ENCODE measurements around the gene TUBGCP3. TPM values are rescaled to one million over a fixed set of nuclear protein-coding genes. Genes with fewer than 3 reads are reported as not detected.
A peak's percentile ranks its signal among the peaks of the same experiment; 100 is the strongest.

The TUBGCP3 gene
- total RNA-seq, 2 experiments from 2014 or later: 41.5 to 43.2 TPM

GRCh38 chr13:112623051-112623711 lies 35.2 kb upstream of the TUBGCP3 start:
- H3K9me3 Mint-ChIP-seq: no peaks in the 10 kb centered on the region
- H3K27me3 Mint-ChIP-seq: peaks cover 1% of the 10 kb centered on the region
- no peak for DNase-seq
- H3K36me3 Mint-ChIP-seq: no peaks in the 10 kb centered on the region
- no peak overlapping the region for H3K27ac Mint-ChIP-seq
- no peak overlapping the region for H3K4me3 Mint-ChIP-seq
- no peaks in the 10 kb centered on the region for H3K4me1 Mint-ChIP-seq

DNA sequence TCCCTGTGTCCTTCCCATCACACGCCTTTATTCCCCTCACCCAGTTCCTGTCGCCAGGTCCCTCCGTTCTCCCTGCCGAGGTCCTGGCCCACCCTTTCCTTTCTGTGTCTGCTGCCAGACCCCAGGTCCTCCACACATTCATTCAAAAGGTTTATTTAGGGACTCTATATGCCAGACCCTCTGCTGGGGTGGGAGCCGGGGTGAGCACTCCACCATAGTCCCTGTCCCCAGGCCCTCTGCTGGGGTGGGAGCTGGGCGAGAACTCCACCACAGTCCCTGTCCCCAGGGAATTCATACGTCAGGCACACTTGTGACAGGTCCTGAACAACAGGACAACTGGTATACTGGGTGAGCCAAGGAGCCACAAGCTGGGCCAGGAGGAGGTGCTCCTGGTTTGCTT lies 34.4 kb upstream of the TUBGCP3 start:
- Mint-ChIP-seq H3K4me3 (no peak overlapping the region), H3K27me3 (peaks cover 5% of the 10 kb centered on the region), H3K36me3 (no peaks in the 10 kb centered on the region), H3K4me1 (no peaks in the 10 kb centered on the region), H3K27ac (no peak overlapping the region), H3K9me3 (no peaks in the 10 kb centered on the region)
- DNase-seq: no peak

GRCh38 chr13:112619730-112620631 lies 32.0 kb upstream of the TUBGCP3 start:
- DNase-seq: peak; percentile 23
- H3K9me3 Mint-ChIP-seq: no peaks in the 10 kb centered on the region
- H3K4me3 Mint-ChIP-seq: peak overlapping the region; percentile 6
- peaks cover 2% of the 10 kb centered on the region for H3K4me1 Mint-ChIP-seq
- H3K27me3 Mint-ChIP-seq: peaks cover 15% of the 10 kb centered on the region
- no peak overlapping the region for H3K27ac Mint-ChIP-seq
- no peaks in the 10 kb centered on the region for H3K36me3 Mint-ChIP-seq

- H3K4me1 Mint-ChIP-seq: peaks cover 2% of the 10 kb centered on the region
- no peaks in the 10 kb centered on the region for H3K36me3 Mint-ChIP-seq
- no peak overlapping the region for H3K27ac Mint-ChIP-seq
- H3K9me3 Mint-ChIP-seq: no peaks in the 10 kb centered on the region
- no peak for DNase-seq
- no peak overlapping the region for H3K4me3 Mint-ChIP-seq
- H3K27me3 Mint-ChIP-seq: peaks cover 25% of the 10 kb centered on the region
Measured at GRCh38 chr13:112618501-112618900, 30.5 kb upstream of the TUBGCP3 start.

DNA sequence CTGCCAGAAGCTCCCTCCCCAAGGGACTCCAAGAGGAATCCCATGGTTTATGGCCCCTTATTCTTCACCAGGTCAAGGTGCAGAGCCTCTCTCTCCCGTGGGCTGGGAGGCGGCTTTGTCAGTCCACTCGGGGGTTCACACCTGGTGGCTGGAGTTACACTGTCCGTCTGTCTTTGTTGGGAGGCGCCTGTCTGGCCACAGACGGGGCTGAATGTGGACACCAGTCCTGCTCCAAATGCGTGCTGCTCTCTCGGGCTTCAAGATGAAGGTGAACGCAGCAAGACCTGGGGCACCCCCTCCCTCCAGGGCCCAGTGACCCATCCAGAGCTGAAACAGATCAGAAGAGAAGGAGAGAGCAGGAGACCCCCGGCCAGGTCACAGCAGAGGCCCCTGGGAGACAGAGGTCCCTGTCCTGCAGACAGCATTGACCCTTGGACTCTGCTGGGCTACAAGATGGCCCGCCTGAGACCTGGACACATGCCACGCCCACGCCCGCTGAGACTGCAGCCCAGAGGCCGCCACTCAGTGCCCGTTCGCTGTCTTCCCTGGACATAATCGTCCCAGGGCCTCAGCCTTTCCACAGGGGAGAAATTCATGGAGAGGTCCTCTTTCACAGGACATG lies 29.9 kb upstream of the TUBGCP3 start:
- Mint-ChIP-seq H3K4me3 (no peak overlapping the region), H3K9me3 (no peaks in the 10 kb centered on the region), H3K4me1 (peaks cover 2% of the 10 kb centered on the region), H3K27me3 (peaks cover 25% of the 10 kb centered on the region), H3K36me3 (no peaks in the 10 kb centered on the region), H3K27ac (no peak overlapping the region)
- DNase-seq: no peak

DNA sequence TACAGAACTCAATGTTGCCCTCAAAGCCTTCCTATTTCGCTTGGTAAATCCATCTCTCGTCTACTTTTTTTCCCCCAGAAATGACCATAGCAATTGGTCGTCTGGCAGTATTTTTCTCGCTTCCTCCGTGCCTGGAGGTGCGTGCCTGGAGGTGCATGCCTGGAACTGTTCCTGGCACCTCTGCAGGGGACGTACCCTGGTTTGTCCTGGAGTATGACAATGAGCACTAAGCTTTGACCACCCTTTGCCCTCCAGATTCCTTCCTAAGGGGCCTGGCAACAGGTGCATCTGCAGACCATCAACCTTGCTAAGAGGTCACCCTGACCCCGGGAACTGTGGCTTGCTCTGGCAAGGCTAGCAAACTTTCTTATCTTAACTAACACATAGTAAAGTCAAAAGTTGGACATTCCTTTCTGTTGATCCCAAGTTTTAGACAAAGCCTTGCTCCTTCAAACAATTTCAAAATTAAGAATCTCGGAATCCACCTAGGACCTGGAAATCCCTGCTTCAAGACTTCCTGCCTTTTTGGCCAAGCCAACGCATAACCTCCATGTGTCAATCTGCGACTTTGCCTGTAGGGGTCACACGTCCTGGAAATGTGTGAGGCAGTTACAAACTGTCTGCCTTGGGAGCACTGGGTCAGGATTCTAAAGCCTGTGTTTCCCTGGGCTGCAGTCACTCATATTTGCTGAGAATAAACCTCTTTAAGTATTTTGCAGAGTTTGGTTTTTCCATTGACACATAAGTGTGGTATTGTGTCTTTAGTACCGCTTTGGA lies 28.8 kb upstream of the TUBGCP3 start:
- Mint-ChIP-seq H3K9me3 (no peaks in the 10 kb centered on the region), H3K4me3 (no peak overlapping the region), H3K27me3 (peaks cover 32% of the 10 kb centered on the region), H3K4me1 (peaks cover 2% of the 10 kb centered on the region), H3K36me3 (no peaks in the 10 kb centered on the region), H3K27ac (no peak overlapping the region)
- DNase-seq: no peak

DNA sequence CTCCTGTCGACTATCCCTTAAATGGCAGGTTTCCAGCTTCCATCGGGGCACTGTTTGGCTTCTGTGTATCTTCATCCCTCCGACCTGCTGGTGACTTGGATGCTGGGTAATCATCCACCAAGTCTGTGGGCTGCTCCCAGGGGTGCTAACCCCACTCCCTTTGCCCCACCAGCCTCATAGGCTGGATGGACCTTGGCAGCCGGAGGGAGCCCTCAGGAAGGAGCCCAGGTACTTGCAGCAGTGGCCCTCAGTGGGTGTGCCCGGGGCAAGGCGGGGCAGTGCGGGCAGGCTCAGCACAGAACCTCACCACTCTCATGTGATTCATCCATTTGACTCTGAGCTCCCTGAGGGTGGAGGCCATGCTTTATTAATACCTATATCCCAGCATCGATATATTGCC lies 27.4 kb upstream of the TUBGCP3 start:
- Mint-ChIP-seq H3K27me3 (peaks cover 42% of the 10 kb centered on the region), H3K9me3 (no peaks in the 10 kb centered on the region), H3K4me3 (no peak overlapping the region), H3K27ac (no peak overlapping the region), H3K4me1 (peaks cover 2% of the 10 kb centered on the region), H3K36me3 (no peaks in the 10 kb centered on the region)
- DNase-seq: no peak

- no peak overlapping the region for H3K27ac Mint-ChIP-seq
- H3K4me3 Mint-ChIP-seq: no peak overlapping the region
- DNase-seq: no peak
- H3K4me1 Mint-ChIP-seq: peaks cover 2% of the 10 kb centered on the region
- no peaks in the 10 kb centered on the region for H3K9me3 Mint-ChIP-seq
- no peaks in the 10 kb centered on the region for H3K36me3 Mint-ChIP-seq
- peaks cover 47% of the 10 kb centered on the region for H3K27me3 Mint-ChIP-seq
Measured at GRCh38 chr13:112614835-112615234, 26.9 kb upstream of the TUBGCP3 start.

DNA sequence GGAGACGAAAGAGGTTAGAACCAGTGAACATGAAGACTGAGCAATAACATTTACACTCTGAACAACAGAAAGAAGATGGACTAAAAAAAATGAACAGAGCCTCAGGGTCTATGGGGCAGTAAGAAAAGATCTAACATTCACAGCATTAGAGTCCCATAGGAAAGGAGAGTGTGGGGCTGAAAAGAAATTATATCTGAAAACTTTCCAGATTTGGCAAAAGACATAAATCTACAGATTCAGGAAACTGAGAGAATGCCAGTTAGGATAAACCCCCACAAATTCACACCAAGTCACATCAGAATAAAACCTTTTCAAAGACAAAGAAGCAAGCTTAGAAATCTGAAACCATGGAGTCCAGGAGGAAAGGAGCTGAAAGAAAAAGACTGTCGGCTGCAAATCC lies 20.3 kb upstream of the TUBGCP3 start:
- no peak overlapping the region for H3K27ac Mint-ChIP-seq
- H3K4me1 Mint-ChIP-seq: peaks cover 9% of the 10 kb centered on the region
- no peak for DNase-seq
- H3K27me3 Mint-ChIP-seq: peaks cover 51% of the 10 kb centered on the region
- H3K36me3 Mint-ChIP-seq: no peaks in the 10 kb centered on the region
- H3K4me3 Mint-ChIP-seq: no peak overlapping the region
- H3K9me3 Mint-ChIP-seq: no peaks in the 10 kb centered on the region

DNA sequence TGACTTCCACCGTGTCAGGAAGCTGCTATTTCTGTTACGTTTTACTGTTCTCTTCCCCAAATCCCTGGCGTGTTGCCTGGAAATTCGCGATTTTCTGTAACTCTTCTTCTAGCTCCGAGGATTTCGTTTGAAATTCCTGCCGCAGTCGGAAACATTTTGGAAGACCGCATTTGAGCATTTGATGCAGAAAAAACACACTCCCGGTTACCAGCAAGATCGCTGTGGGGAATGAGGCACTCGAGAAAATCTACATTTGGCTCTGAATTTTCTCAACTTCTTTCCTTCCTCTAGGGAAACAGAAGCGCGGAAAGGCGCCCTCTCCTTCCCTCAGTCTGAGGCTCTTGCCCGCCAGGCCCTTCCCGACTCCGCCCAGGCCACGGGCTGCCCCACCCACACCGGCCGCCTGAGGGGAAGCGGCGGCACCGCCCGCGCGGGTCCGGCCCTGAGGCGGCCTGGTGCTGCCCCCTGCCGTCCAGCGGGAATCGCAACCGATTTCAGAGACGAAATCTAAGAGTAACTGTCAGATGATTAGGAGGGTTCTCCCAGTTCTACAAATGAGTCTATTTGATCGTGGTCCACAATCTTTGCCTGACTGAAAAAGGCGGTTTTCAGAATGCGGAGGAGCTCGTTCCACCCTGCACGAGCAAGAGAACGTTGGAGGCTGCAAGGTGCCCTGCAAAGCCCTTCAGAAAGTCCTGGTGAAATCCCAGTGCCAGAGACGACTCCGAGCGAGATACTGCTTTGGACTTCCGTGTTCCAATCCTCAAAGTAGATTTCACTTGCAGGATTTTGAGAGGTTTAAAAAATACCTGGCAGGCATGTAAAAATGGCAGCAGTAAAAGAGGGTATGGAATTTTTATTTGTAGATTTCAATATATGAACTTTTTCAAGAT lies 18.4 kb upstream of the TUBGCP3 start:
- DNase-seq: peak; percentile 92
- Mint-ChIP-seq H3K4me1 (peaks cover 9% of the 10 kb centered on the region), H3K27ac (no peak overlapping the region), H3K9me3 (no peaks in the 10 kb centered on the region), H3K36me3 (no peaks in the 10 kb centered on the region), H3K27me3 (peaks cover 42% of the 10 kb centered on the region), H3K4me3 (peak overlapping the region; percentile 74)

DNA sequence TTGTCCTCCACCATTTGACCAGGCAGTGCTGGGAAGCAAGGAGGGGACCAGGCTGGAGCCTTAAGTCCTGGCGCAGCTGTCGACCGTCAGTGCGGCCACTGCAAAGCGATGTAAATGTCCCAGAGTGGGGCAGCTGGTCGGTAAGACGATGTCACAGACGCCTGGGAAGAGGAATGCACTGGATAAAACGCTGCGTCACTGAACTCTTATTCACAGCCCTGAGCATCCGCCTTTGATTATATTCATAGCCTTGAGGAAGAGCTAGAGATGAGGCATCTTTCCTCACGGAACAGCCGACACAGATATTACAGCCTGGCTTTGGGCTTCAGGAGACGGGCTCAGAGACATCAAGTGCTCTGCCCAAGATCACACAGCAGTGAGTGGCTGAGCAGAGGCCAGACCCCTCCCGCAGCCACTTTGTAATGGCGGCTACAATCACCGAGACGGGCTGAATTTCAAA lies 17.6 kb upstream of the TUBGCP3 start:
- Mint-ChIP-seq H3K36me3 (no peaks in the 10 kb centered on the region), H3K27me3 (peaks cover 36% of the 10 kb centered on the region), H3K4me1 (peaks cover 9% of the 10 kb centered on the region), H3K9me3 (no peaks in the 10 kb centered on the region), H3K27ac (no peak overlapping the region), H3K4me3 (peak overlapping the region; percentile 74)
- no peak for DNase-seq

DNA sequence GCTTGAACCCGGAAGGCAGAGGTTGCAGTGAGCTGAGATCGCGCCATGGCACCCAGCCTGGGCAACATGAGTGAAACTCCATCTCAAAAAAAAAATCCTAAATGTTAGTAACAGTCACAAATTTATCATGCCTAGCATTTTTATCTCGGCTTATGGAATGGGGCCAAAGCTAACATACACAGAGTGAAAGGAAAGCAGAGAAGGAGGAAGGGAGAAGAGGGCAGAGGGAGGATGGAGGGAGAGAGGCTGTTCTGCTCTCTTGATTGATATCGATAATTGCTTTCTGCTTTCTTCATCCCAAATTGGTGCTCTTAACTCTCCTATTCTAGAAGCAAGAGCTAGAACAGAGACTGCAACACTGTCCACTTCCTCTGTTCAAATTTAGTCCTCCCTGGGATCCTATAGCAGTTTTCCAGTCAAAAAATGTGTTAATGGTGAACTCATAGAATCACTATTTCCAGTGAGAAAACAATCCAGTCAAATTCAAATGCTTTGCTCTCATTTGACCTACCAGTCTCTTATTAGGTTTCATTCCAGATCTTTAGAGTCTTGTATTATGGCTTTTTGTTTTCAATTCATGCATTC lies 15.8 kb upstream of the TUBGCP3 start:
- no peak overlapping the region for H3K27ac Mint-ChIP-seq
- no peaks in the 10 kb centered on the region for H3K36me3 Mint-ChIP-seq
- no peak overlapping the region for H3K4me3 Mint-ChIP-seq
- H3K4me1 Mint-ChIP-seq: peaks cover 9% of the 10 kb centered on the region
- H3K27me3 Mint-ChIP-seq: peaks cover 29% of the 10 kb centered on the region
- H3K9me3 Mint-ChIP-seq: no peaks in the 10 kb centered on the region
- DNase-seq: no peak

DNA sequence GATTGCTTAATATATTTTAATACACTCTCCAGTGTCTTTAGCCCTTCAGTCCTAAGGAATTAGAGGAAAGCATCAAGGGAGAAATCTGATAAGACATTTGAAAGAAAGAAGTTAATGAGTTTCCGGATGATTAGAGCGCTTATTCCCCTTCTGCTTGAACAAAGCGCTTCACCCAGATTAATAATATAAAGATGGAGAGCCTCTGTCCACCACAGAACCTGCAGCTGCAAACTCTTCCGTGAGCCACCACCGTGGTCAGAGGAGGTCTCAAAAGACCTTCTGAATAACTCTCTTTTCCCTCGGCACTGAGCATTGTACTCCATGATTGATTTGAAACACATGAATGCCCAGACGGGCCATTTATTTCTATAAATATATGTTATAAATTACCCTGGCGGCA lies 14.2 kb upstream of the TUBGCP3 start:
- Mint-ChIP-seq H3K9me3 (no peaks in the 10 kb centered on the region), H3K27me3 (peaks cover 14% of the 10 kb centered on the region), H3K36me3 (no peaks in the 10 kb centered on the region), H3K4me3 (no peak overlapping the region), H3K4me1 (peaks cover 9% of the 10 kb centered on the region), H3K27ac (no peak overlapping the region)
- DNase-seq: no peak

DNA sequence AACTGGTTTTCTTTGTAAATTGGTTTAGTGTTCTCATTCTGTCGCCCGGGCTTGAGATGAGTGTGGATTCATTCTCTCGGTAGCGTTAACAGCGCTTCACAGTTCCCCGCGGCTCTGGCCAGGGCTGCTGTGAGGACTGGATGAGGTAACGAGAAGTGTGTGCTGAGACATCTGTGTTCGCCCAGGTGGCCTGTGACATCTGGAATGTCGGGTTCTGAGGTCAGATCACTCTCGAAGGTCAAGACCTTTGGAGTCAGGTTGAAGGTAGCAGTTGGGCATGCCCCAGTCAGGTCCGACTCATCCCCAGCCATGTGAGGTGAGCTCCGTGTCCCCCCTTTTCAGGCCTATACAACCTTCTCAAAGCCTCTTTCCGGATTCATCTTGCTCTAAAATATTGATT lies 13.4 kb upstream of the TUBGCP3 start:
- no peak overlapping the region for H3K4me3 Mint-ChIP-seq
- DNase-seq: no peak
- H3K9me3 Mint-ChIP-seq: no peaks in the 10 kb centered on the region
- H3K27ac Mint-ChIP-seq: no peak overlapping the region
- no peaks in the 10 kb centered on the region for H3K36me3 Mint-ChIP-seq
- peaks cover 11% of the 10 kb centered on the region for H3K27me3 Mint-ChIP-seq
- peaks cover 7% of the 10 kb centered on the region for H3K4me1 Mint-ChIP-seq
